ENCODE measurements around the gene NECTIN4.

- TF ChIP-seq CTCF (conservative IDR thresholded peaks at IDR 0.05) (no peak), EZH2 (IDR thresholded peaks at IDR 0.05; ENCODE audit: low read depth) (no peak)
Measured at GRCh38 chr1:161077426-161077825, 11.9 kb downstream of the NECTIN4 start.
